Hypothalamus (tissue), 51 donors: ENCODE data around the gene ONECUT2.
"Not testable (repeated sequence)": the region's sequence is repeated elsewhere in the genome, so short reads cannot be mapped to it uniquely, and the experiment has no call there.

Source experiments
- DNase-seq, 51 donors: peaks; one replicate each; lab custom pipeline; 2025; lab: John Stamatoyannopoulos, UW

ONECUT2 gene

DNA sequence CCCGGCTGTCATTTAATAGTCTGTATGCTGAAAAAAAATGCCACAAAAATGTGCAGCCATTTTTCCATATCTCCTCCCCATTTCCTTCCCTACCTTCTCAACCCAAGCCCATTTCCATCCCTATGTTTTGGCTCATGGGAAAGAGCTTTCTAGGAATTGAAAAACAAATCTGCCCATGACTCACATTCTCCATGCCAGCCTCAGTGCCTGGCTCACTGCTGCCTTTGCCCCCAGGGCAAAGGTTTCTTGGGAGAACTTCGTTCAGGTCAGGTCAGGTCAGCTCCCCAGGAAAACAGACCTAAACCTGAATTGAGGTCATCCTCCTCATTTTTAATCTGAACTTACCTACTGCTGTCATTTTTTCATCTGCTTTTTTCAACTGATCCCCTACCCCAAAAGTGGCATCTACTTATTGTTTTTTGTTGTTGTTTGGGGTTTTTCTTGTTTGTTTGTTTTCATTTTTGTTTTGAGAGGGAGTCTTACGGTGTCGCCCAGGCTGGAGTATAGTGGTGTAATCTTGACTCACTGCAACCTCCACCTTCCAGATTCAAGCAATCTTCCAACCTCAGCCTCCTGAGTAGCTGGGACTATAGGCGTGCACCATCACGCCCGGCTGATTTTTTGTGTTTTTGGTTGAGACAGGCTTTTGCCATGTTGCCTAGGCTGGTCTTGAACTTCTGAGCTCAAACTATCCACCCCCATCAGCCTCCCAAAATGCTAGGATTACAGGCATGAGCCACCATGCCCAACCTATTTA is 84.7 kb downstream of the ONECUT2 start:
- DNase-seq: no peak

DNA sequence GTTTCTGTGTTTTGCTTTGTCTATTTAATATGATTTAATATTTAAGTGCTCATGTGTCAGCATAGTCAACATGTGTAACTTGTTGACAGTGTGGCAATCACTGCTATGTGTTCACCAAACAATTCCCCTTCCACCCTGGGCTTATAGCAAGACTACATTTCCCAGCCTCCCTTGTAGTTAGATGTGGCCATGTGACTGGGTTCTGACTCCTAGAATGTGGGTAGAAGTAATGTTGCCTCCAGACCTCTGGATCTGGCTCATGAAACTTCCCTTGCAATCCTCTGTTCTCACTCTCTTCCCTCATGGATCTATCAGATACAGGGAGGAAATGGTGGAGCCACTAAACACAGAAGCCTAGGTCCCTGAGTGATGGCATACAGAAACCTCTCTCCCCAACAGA is 87.2 kb downstream of the ONECUT2 start:
- not testable (repeated sequence) for DNase-seq

DNA sequence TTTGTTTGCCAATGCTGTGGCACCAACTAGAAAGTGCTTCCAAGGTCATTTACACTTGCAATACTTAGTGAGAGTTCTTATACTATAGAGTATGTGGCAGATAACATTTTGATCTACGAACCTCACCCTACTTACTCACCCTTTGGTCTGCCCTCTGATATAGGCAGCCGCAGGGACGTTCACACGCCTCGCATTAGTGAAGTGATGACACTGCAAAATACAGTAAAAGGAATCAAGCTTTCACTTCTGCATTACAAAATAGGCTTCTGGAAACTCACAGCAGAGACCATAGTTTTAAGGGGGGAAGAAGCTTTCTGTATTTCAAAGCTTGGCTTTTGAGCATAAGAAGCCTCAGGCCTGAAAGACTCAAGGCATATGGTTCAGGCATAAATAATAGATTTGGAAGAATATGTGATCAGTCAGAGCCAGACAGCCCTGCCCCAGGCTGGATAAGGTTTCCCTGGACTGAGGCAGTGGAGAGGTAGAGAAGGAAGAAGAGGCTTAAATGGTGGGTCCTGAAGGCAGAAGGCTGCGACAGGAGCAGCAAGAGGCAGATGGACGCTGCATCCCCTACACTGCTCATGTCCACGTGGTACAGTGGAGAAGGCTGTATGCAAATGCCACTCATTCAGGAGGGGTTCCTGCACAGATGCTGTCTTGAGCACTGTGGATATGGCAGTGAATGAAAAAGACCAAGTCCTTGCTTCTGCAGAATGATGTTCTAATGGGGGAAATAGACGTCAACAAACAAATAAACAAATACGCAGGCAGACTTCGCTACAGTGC is 88.2 kb downstream of the ONECUT2 start:
- DNase-seq: no peak

DNA sequence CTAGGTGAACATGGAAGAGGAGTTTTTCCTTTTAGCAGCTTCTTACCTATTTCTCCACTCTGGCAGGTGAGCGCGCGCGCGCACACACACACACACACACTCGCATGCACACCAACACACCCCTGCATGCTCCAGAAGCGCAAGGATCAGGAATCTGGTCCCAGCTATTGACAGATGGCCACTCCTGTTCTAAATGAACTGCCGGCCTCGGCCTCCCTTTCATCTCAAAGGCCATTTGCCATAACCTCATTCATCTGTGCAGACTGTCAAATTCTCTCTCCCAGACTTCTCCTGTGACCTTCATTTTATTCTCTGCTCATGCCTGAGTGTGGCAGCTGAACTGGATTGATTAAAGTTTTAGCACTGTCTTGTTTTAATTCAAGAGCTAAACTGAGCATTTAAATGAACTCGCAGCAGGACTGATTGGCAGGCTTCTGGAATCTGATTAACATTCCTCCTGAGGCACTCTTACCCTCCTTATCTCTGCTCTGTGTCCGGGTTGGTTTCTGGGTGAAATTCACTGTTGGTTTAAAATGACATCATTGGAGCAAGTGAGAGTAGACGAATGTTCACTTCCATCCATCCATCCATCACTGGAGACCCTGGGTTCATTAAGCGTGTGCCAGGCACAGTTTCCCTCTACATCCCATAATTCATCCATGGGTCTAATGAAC is 92.5 kb downstream of the ONECUT2 start:
- no peak for DNase-seq

DNA sequence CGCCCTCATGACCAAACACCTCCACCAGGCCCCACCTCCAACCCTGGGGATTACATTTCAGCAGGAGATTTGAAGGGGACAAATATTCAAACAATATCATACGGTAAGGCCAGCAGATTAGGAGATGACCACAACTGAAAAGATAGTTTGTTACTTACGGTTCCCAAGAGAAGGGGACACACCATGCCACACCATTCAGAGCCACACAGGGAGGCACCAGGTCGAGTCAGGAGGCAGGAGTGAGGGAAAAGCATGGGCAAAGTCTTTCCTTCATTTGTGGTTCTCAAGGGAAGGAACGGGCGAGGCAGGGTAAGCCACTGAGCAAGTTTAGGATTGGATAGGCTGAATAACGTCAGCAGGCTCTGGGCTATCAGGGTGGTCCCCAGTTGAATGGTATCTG is 94.0 kb downstream of the ONECUT2 start:
- no peak for DNase-seq

DNA sequence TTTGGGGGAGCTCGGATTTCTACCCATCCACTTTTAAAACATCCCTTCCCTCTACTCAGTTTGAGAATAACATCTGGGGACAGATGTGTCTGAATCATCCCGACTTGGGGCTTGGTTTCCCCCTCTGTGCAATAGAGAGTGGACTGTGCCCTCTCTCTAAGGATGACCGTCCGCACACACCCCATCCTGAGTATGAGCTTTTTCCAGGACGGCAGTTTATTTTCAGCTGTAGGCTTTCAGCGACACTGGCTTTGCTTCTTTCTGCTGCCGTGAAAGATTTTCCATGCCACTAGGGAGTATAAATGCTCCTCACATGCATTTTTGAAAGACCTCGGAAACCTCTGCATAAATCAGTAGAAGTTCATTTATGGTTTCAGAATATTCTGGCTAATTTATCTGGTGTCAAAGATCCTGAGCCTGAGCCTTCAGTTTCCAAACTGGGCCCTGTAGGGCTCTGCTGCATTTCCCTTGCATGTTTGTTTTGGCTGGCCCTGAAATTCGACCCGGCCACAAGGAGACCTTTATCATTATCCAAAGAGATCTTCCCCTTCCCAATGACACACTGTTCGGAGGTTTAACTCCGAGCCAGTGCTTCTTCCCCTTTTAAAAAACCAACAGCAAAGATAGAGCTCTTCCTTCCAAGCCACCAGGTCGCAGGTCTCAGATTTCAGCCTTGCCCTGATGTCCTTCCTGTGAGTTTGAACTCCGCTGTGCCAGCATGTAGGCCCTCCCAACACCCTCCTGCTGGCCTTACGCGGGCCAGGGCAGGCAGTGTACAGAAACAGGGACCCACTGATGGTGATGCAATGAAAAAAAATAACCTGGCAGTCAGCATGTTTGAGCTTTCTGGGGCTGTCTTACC is 98.1 kb downstream of the ONECUT2 start:
- no peak for DNase-seq

DNA sequence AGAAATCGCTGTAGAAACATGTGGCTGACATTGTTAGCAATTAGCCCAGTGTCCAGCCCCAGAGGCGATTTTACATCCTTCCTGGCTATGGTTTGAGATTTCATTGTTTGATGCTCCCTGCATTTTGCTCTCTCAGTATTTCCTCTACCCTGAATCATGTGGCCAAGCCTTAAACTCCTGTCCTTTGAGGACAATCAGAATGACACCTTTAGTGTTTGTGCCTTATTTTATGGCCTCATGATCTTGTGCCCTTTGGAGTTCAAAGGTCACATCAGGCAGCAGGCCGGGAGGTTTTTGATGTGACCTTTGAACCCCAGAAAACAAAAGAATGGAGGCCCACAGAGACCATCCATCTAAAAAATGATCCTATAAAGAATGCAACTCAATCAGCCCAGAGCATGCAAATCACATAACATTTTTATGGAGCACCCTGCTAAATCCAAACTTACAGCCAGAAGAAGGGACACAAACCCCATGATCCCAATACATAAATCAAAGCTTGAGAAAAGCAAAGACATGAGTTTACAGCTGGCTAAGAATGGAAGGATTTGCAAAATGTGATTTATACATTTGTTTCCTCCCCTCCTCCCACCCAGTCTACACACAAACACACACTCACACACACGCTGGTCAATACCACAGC is 98.8 kb downstream of the ONECUT2 start:
- no peak for DNase-seq

DNA sequence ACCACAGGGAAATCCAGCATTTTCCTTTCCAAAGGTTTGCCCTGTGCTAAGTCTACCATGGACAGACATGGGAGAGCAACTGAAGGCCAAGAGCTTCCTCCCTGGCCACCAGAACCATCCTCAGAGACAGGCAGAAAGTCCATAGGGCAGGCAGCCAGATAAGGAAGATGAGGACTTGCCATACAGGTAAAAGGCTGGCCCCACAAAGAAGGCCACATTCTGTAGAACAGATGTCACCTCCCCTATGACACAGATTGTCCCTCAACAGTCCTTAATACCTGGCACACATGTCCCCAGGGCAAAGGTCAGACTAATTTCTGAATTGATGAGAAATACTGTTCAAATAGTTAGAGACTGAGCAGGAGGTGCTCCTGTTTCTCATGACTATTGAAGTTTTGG is 99.3 kb downstream of the ONECUT2 start:
- no peak for DNase-seq

DNA sequence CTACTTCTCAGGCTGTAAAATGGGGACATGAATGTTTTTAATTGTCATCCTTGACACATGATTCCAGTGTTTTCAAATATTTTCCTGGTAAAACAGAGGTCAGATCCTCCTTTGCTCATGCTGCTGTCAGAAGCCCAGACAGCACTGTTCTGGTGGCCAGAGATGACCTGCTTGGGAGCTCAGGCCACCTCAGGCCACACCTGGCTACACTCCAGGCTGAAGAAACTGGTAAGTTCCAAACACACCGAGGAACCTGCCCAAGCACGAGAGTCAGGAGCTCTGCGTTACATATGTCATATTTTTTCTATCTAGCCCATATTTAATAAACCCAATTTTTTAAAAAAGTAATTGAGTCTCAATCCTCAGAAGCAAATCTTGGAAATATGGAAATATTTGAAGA is 103.4 kb downstream of the ONECUT2 start:
- no peak for DNase-seq

DNA sequence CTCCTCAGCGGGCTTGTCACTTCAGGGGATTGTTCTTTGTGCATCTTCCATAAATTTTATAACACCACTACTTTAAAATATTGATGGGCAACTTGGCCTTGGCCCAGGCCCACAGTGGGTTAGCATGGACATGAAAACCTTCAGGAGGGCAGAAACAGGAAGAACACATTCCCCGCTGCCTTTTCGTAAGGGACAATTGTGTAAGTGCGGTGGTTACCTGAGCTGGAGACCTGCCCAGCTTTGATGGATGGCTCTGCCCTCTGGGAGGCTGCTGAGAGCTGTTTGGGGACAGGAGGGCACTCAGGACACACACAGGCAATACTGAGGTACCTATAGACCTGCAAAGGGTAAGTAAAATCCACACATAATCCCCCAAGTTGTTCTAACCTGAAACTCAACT is 104.5 kb downstream of the ONECUT2 start:
- DNase-seq: no peak
